ENCODE measurements around the gene KCTD13.

KCTD13 gene

DNA sequence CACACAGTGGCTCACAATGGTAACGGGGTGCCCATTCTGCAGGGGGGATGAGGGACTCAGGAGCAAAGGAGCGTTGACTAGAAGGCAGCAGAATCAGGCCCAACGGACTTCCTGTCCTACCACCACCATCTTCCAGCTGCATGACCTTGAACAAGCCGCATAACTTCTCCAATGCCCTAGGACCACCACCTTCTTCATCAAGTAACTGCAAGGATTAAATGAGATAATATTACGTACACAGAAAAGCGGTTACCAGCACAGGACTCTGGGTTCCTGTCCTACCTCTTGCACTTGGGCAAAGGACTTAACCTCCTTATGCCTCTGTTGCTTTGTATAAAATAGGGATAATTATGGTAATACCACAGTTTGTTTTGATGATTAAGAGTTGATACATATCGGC, 21.1 kb downstream of the KCTD13 start:
- TF ChIP-seq, protein P1, sequence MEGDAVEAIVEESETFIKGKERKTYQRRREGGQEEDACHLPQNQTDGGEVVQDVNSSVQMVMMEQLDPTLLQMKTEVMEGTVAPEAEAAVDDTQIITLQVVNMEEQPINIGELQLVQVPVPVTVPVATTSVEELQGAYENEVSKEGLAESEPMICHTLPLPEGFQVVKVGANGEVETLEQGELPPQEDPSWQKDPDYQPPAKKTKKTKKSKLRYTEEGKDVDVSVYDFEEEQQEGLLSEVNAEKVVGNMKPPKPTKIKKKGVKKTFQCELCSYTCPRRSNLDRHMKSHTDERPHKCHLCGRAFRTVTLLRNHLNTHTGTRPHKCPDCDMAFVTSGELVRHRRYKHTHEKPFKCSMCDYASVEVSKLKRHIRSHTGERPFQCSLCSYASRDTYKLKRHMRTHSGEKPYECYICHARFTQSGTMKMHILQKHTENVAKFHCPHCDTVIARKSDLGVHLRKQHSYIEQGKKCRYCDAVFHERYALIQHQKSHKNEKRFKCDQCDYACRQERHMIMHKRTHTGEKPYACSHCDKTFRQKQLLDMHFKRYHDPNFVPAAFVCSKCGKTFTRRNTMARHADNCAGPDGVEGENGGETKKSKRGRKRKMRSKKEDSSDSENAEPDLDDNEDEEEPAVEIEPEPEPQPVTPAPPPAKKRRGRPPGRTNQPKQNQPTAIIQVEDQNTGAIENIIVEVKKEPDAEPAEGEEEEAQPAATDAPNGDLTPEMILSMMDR (IDR thresholded peaks at IDR 0.05; ENCODE audit: low read depth, low read length): no peak
- H3K4me3 ChIP-seq (ENCODE audit: low read depth, low read length): no peak overlapping the region

DNA sequence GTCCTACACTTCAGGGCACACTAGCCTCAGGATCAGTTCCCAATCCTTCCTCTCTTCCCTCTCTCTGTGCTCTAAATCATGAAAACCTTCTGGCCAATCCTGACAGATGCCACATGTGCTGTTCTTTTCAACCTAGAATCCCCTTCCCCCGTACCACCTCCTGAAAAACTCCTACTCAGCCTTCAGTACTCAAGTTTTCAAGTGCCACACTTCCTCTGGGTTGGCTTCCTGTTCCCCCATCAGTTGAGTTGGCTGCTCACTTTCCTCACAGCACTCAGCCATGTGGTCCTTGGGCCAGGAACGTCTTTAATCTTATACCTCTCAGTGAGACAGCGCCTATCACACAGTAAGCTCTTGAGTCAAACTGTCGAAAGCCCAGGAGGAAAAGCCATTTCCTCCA, 22.4 kb downstream of the KCTD13 start:
- H3K4me3 ChIP-seq (ENCODE audit: low read depth, low read length): no peak overlapping the region
- TF ChIP-seq, protein P1 (IDR thresholded peaks at IDR 0.05; ENCODE audit: low read depth, low read length): no peak

DNA sequence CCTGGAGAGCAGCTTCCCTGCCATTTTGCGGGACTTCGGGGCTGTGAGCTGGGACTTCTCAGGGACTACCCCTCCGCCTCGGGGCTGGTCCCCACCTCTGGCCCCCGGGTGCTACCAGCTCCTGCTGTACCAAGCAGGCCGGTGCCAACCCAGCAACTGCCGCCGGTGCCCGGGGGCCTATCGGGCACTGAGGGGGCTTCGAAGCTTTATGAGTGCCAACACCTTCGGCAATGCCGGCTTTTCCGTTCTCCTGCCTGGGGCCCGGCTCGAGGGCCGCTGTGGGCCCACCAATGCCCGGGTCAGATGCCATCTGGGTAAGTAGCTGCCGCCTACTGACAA, 24.4 kb downstream of the KCTD13 start:
- TF ChIP-seq, protein P1 (IDR thresholded peaks at IDR 0.05; ENCODE audit: low read depth, low read length): no peak
- H3K4me3 ChIP-seq (ENCODE audit: low read depth, low read length): no peak overlapping the region; the same call in 1 of the 2 replicates

- TF ChIP-seq, protein P1 (IDR thresholded peaks at IDR 0.05; ENCODE audit: low read depth, low read length): no peak
- peak overlapping the region; percentile 64 for H3K4me3 ChIP-seq (ENCODE audit: low read depth, low read length)
Observed at GRCh38 chr16:29900888-29901606, 25.0 kb downstream of the KCTD13 start.

DNA sequence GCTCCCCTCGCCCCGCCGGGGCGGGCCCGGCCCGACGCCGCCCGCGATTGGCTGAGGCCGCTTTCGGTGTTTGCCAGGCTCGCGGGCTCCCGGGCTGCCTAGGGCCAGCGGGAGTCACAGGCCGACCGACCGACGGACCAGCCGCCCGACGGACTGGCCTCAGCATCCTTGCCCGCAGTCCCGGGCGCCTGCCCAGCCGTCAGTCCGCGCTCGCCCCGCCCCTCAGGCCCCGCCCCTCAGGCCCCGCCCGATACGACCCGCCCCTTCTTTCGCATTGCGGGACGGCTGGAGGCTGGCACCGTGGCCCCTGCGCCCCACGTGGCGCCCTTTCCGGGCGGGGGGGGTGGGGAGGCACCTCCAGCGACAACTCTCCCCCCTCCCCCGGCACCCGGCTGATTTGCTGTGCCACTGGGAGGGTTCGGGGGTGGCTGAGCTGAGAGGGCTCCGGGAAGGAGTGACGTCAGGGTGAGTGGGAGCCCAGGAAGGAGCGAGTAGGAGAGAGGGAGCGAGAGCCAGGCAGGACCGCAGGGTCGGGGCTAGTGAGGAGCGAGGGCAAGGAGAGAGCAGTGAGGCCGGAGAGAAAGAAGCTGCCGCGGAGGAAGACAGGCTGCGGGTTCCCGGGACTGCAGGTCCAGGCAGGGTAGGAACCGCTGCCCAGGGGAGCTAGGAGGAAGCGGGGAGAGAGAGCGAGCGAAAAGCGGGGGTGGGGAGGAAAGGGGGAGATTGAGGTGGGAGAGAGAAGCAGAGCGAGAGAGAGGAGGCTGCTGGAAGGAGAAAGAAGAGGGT, 25.7 kb downstream of the KCTD13 start, which contains the start of gene ASPHD1:
Gene ASPHD1 (plus strand): TSS at position 387 of the 786 bp plus-strand sequence. CDS start 484 bp downstream, outside the sequence.
- TF ChIP-seq, protein P1 (IDR thresholded peaks at IDR 0.05; ENCODE audit: low read depth, low read length): no peak
- peak within 1 kb of the TSS; percentile 64 for H3K4me3 ChIP-seq (ENCODE audit: low read depth, low read length)

DNA sequence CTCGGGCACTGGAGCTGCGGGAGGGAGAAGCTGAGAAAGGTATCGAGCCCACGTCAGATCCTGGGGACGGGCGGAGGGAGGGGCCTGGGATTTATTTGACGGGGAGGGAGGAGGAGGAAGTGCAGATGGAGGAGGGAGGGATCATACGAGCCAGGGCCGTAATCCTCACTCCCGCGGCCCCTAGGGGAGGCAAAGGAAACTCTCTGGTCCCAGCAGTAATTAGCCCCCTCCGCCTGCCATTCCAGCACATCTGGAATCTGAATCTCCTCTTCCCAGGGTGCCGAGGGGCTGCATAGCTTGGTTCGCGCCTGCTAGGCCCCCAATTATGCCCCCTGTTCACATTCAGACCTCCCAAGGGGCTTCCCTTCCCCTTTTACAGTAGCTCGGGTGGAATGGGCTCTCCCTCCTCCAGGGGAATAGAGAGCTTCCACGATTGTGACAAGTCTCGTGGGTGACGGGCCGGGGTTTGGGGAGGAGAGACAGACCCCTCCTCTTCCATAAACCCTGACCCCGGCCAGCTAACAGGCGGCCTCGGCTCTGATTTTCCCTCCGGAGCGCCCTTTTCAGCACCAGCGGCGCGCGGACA, 26.4 kb downstream of the KCTD13 start, which contains the start of gene SEZ6L2:
Gene SEZ6L2 (minus strand): TSS at position 35 of the 586 bp plus-strand sequence. CDS start 531 bp downstream, outside the sequence.
- H3K4me3 ChIP-seq (ENCODE audit: low read depth, low read length): peak within 1 kb of the TSS; percentile 64
- TF ChIP-seq, protein P1 (IDR thresholded peaks at IDR 0.05; ENCODE audit: low read depth, low read length): no peak

Data from WI38 (cell line).